Astrocyte (in vitro differentiated cells and primary cell): ENCODE measurements around the gene CADPS. TPM values are rescaled to one million over a fixed set of nuclear protein-coding genes. Genes with fewer than 3 reads are reported as not detected.

ENCODE experiments used
- DNase-seq: peaks from one replicate; pipeline ENCODE4 v3.0.0-alpha.2; 2010; ENCODE audit warnings: low read depth
- FAIRE-seq: peaks from 2 replicates; lab custom pipeline; 2011; peaks lifted over from hg19 to GRCh38; lab: Jason Lieb, UNC
- H2AFZ ChIP-seq: 2 replicates; pipeline ENCODE4 v1.6.0; 2012; ENCODE audit warnings: low read depth, low read length, inconsistent platforms
- H3K27ac ChIP-seq: 2 replicates; pipeline ENCODE4 v1.5.1; 2011; ENCODE audit warnings: low read depth, low read length, inconsistent platforms
- H3K27me3 ChIP-seq: 2 replicates; pipeline ENCODE4 v1.6.0; 2011; ENCODE audit warnings: low read length, inconsistent platforms; ENCODE audit not compliant: insufficient read depth
- H3K36me3 ChIP-seq: 2 replicates; pipeline ENCODE4 v1.5.1; 2011; ENCODE audit warnings: low read length, inconsistent platforms; ENCODE audit not compliant: insufficient read depth
- H3K4me1 ChIP-seq: 2 replicates; pipeline ENCODE4 v1.5.1; 2011; ENCODE audit warnings: low read length, inconsistent platforms; ENCODE audit not compliant: insufficient read depth
- H3K4me2 ChIP-seq: 2 replicates; pipeline ENCODE4 v1.6.0; 2012; ENCODE audit warnings: low read length, inconsistent platforms
- H3K4me3 ChIP-seq: 2 replicates; pipeline ENCODE4 v1.5.1; 2011; ENCODE audit warnings: low read depth, mild to moderate bottlenecking, low read length, inconsistent platforms; ENCODE audit not compliant: insufficient read depth
- H3K79me2 ChIP-seq: 2 replicates; pipeline ENCODE4 v1.6.0; 2012; ENCODE audit warnings: mild to moderate bottlenecking, low read length, inconsistent platforms; ENCODE audit not compliant: insufficient read depth
- H3K9ac ChIP-seq: 2 replicates; pipeline ENCODE4 v1.6.0; 2012; ENCODE audit warnings: mild to moderate bottlenecking, low read length, inconsistent platforms
- H3K9me3 ChIP-seq: 2 replicates; pipeline ENCODE4 v1.5.1; 2012; ENCODE audit warnings: low read depth, mild to moderate bottlenecking, low read length, inconsistent platforms; ENCODE audit not compliant: insufficient read depth
- H4K20me1 ChIP-seq: 2 replicates; pipeline ENCODE4 v1.6.0; 2012; ENCODE audit warnings: low read length, inconsistent platforms; ENCODE audit not compliant: insufficient read depth
- H3K27ac Mint-ChIP-seq: one replicate; pipeline ENCODE4 v1.8.0; 2021; ENCODE audit warnings: mild to moderate bottlenecking, mixed read lengths; ENCODE audit not compliant: unreplicated experiment
- H3K27me3 Mint-ChIP-seq: one replicate; pipeline ENCODE4 v1.8.0; 2021; ENCODE audit warnings: low read depth, mixed read lengths; ENCODE audit not compliant: unreplicated experiment
- H3K36me3 Mint-ChIP-seq: one replicate; pipeline ENCODE4 v1.8.0; 2021; ENCODE audit warnings: low read depth, mixed read lengths; ENCODE audit not compliant: unreplicated experiment
- H3K4me1 Mint-ChIP-seq: one replicate; pipeline ENCODE4 v1.8.0; 2021; ENCODE audit warnings: low read depth, mixed read lengths; ENCODE audit not compliant: unreplicated experiment
- H3K4me3 Mint-ChIP-seq: one replicate; pipeline ENCODE4 v1.8.0; 2021; ENCODE audit warnings: mild to moderate bottlenecking, moderate library complexity, mixed read lengths; ENCODE audit not compliant: unreplicated experiment
- H3K9me3 Mint-ChIP-seq: one replicate; pipeline ENCODE4 v1.8.0; 2021; ENCODE audit warnings: mild to moderate bottlenecking, mixed read lengths; ENCODE audit not compliant: unreplicated experiment
- CTCF ChIP-seq: IDR thresholded peaks from 2 replicates; pipeline ENCODE4 v1.5.1; 2011; ENCODE audit warnings: low read depth, mild to moderate bottlenecking, inconsistent platforms, low read length, moderate library complexity; ENCODE audit not compliant: insufficient read depth
- EZH2 ChIP-seq: IDR thresholded peaks from 2 replicates; pipeline ENCODE4 v1.6.1; 2012; ENCODE audit warnings: mild to moderate bottlenecking, low read length, inconsistent platforms; ENCODE audit not compliant: insufficient read depth
- total RNA-seq: library from RNA; stranded (reverse); gene quantifications from 2 replicates; pipeline ENCODE4 v1.2.1, GENCODE V29; 2021

Gene CADPS
- total RNA-seq, 1 donor from 2014 or later = 5.4 TPM

GRCh38 chr3:62370112-62370857, 504.9 kb downstream of the CADPS start:
- H3K4me3 ChIP-seq = no peak overlapping the region
- peak; percentile 48 for TF ChIP-seq EZH2
- TF ChIP-seq CTCF = no peak
- peaks cover 7% of the 10 kb centered on the region for H4K20me1 ChIP-seq
- Mint-ChIP-seq H3K27ac (peak overlapping the region; percentile 77), H3K9me3 (peaks cover 20% of the 10 kb centered on the region), H3K4me1 (peaks cover 5% of the 10 kb centered on the region), H3K36me3 (peaks cover 1% of the 10 kb centered on the region), H3K27me3 (peaks cover 88% of the 10 kb centered on the region), H3K4me3 (no peak overlapping the region)
- H3K4me1 ChIP-seq = peaks cover 6% of the 10 kb centered on the region
- H3K27me3 ChIP-seq = peaks cover 94% of the 10 kb centered on the region
- no peak overlapping the region for H3K27ac ChIP-seq
- peak overlapping the region; percentile 39 for H3K4me2 ChIP-seq
- H2AFZ ChIP-seq = no peak overlapping the region
- no peaks in the 10 kb centered on the region for H3K36me3 ChIP-seq
- H3K79me2 ChIP-seq = no peaks in the 10 kb centered on the region
- peaks cover 3% of the 10 kb centered on the region for H3K9me3 ChIP-seq
- FAIRE-seq = no peak
- no peak overlapping the region for H3K9ac ChIP-seq
- no peak for DNase-seq

- no peak for FAIRE-seq
- Mint-ChIP-seq H3K4me1 (peaks cover 3% of the 10 kb centered on the region), H3K27me3 (peaks cover 88% of the 10 kb centered on the region), H3K9me3 (peaks cover 20% of the 10 kb centered on the region), H3K36me3 (peaks cover 1% of the 10 kb centered on the region), H3K4me3 (no peak overlapping the region), H3K27ac (no peak overlapping the region)
- Histone ChIP-seq H2AFZ (no peak overlapping the region), H3K36me3 (no peaks in the 10 kb centered on the region), H3K79me2 (no peaks in the 10 kb centered on the region), H4K20me1 (peaks cover 4% of the 10 kb centered on the region), H3K4me2 (peak overlapping the region; percentile 65), H3K9ac (no peak overlapping the region), H3K27me3 (peaks cover 94% of the 10 kb centered on the region), H3K27ac (no peak overlapping the region), H3K9me3 (peaks cover 3% of the 10 kb centered on the region), H3K4me3 (no peak overlapping the region), H3K4me1 (peaks cover 6% of the 10 kb centered on the region)
- no peak for DNase-seq
- TF ChIP-seq EZH2 = no peak
- TF ChIP-seq CTCF = no peak
These were observed 505.8 kb downstream of the CADPS start for GRCh38 chr3:62369476-62369743.

GRCh38 chr3:62368705-62369475, 506.3 kb downstream of the CADPS start:
- no peak overlapping the region for H3K9ac ChIP-seq
- DNase-seq (no peak), FAIRE-seq (no peak)
- H2AFZ ChIP-seq = peak overlapping the region; percentile 56
- H3K79me2 ChIP-seq = no peaks in the 10 kb centered on the region
- Mint-ChIP-seq H3K36me3 (peaks cover 1% of the 10 kb centered on the region), H3K27ac (no peak overlapping the region), H3K4me1 (peaks cover 2% of the 10 kb centered on the region), H3K9me3 (peaks cover 17% of the 10 kb centered on the region), H3K27me3 (peaks cover 88% of the 10 kb centered on the region), H3K4me3 (no peak overlapping the region)
- H3K4me1 ChIP-seq = peaks cover 3% of the 10 kb centered on the region
- TF ChIP-seq CTCF = no peak
- TF ChIP-seq EZH2 = peak; percentile 92
- H3K4me2 ChIP-seq = peak overlapping the region; percentile 65
- peaks cover 4% of the 10 kb centered on the region for H4K20me1 ChIP-seq
- peaks cover 91% of the 10 kb centered on the region for H3K27me3 ChIP-seq
- H3K36me3 ChIP-seq = no peaks in the 10 kb centered on the region
- no peak overlapping the region for H3K27ac ChIP-seq
- H3K4me3 ChIP-seq = peak overlapping the region; percentile 17
- peaks cover 3% of the 10 kb centered on the region for H3K9me3 ChIP-seq
